Measurements from ENCODE around the gene RAB43. TPM values are rescaled to one million over a fixed set of nuclear protein-coding genes. Genes with fewer than 3 reads are reported as not detected.
"Not testable (repeated sequence)": the region's sequence is repeated elsewhere in the genome, so short reads cannot be mapped to it uniquely, and the experiment has no call there.

Gene RAB43
- polyA plus RNA-seq, 1 donor from 2014 or later, result 0.57 TPM

GRCh38 chr3:129141011-129141410 lies 19.4 kb upstream of the RAB43 start:
- H3K9ac ChIP-seq (ENCODE audit: low read length); H3K4me2 ChIP-seq (ENCODE audit: low read length); H3K27ac ChIP-seq (ENCODE audit: low read length); H3K9me3 ChIP-seq (ENCODE audit: low read length); H3K9me2 ChIP-seq (ENCODE audit: insufficient read depth, low read length); H2AFZ ChIP-seq (ENCODE audit: low read depth, low read length); H3K79me2 ChIP-seq (replicated peaks; ENCODE audit: insufficient read depth, low read length); H3F3A ChIP-seq (ENCODE audit: insufficient read depth, low read length, poor library complexity, severe bottlenecking); H4K20me1 ChIP-seq (ENCODE audit: insufficient read depth); H3K27me3 ChIP-seq (ENCODE audit: insufficient read depth, low read depth, low read length); H3K4me3 ChIP-seq (ENCODE audit: low read length); H3K36me3 ChIP-seq (ENCODE audit: insufficient read depth, low read length): not testable (repeated sequence)

GRCh38 chr3:129139911-129140310 lies 18.3 kb upstream of the RAB43 start:
- no peaks in the 10 kb centered on the region for H3K36me3 ChIP-seq (ENCODE audit: insufficient read depth, low read length)
- TF ChIP-seq RAD21 (conservative IDR thresholded peaks at IDR 0.05) (no peak), EZH2 (IDR thresholded peaks at IDR 0.05; ENCODE audit: borderline replicate concordance, insufficient read depth, low read length, poor library complexity, severe bottlenecking) (no peak)
- H2AFZ ChIP-seq (ENCODE audit: low read depth, low read length), result no peak overlapping the region
- no peaks in the 10 kb centered on the region for H3K79me2 ChIP-seq (replicated peaks; ENCODE audit: insufficient read depth, low read length)
- H3K9ac ChIP-seq (ENCODE audit: low read length), result no peak overlapping the region
- no peaks in the 10 kb centered on the region for H3F3A ChIP-seq (ENCODE audit: insufficient read depth, low read length, poor library complexity, severe bottlenecking)
- no peak overlapping the region for H3K4me2 ChIP-seq (ENCODE audit: low read length)
- no peak overlapping the region for H3K27ac ChIP-seq (ENCODE audit: low read length)
- H3K9me2 ChIP-seq (ENCODE audit: insufficient read depth, low read length), result no peaks in the 10 kb centered on the region
- no peaks in the 10 kb centered on the region for H3K27me3 ChIP-seq (ENCODE audit: insufficient read depth, low read depth, low read length)
- H3K9me3 ChIP-seq (ENCODE audit: low read length), result no peaks in the 10 kb centered on the region
- no peaks in the 10 kb centered on the region for H4K20me1 ChIP-seq (ENCODE audit: insufficient read depth)
- H3K4me3 ChIP-seq (ENCODE audit: low read length), result no peak overlapping the region

GRCh38 chr3:129136275-129136674 lies 14.7 kb upstream of the RAB43 start:
- H3K27ac ChIP-seq (ENCODE audit: low read length); H2AFZ ChIP-seq (ENCODE audit: low read depth, low read length); H4K20me1 ChIP-seq (ENCODE audit: insufficient read depth); H3K36me3 ChIP-seq (ENCODE audit: insufficient read depth, low read length); H3K79me2 ChIP-seq (replicated peaks; ENCODE audit: insufficient read depth, low read length); H3K27me3 ChIP-seq (ENCODE audit: insufficient read depth, low read depth, low read length); H3K9me2 ChIP-seq (ENCODE audit: insufficient read depth, low read length); H3K9me3 ChIP-seq (ENCODE audit: low read length); H3F3A ChIP-seq (ENCODE audit: insufficient read depth, low read length, poor library complexity, severe bottlenecking); H3K4me3 ChIP-seq (ENCODE audit: low read length); H3K9ac ChIP-seq (ENCODE audit: low read length); H3K4me2 ChIP-seq (ENCODE audit: low read length): not testable (repeated sequence)

GRCh38 chr3:129132097-129132866 lies 10.7 kb upstream of the RAB43 start:
- Histone ChIP-seq H3K4me2 (ENCODE audit: low read length) (no peak overlapping the region), H3K36me3 (ENCODE audit: insufficient read depth, low read length) (peaks cover 7% of the 10 kb centered on the region), H3K9ac (ENCODE audit: low read length) (no peak overlapping the region), H3K27ac (ENCODE audit: low read length) (no peak overlapping the region), H2AFZ (ENCODE audit: low read depth, low read length) (no peak overlapping the region), H3K9me3 (ENCODE audit: low read length) (no peaks in the 10 kb centered on the region), H3F3A (ENCODE audit: insufficient read depth, low read length, poor library complexity, severe bottlenecking) (no peaks in the 10 kb centered on the region), H3K79me2 (replicated peaks; ENCODE audit: insufficient read depth, low read length) (no peaks in the 10 kb centered on the region), H3K9me2 (ENCODE audit: insufficient read depth, low read length) (no peaks in the 10 kb centered on the region), H4K20me1 (ENCODE audit: insufficient read depth) (no peaks in the 10 kb centered on the region), H3K27me3 (ENCODE audit: insufficient read depth, low read depth, low read length) (no peaks in the 10 kb centered on the region), H3K4me3 (ENCODE audit: low read length) (no peak overlapping the region)
- TF ChIP-seq EP300 (conservative IDR thresholded peaks at IDR 0.05; ENCODE audit: poor library complexity, severe bottlenecking), result no peak
- TF ChIP-seq EZH2 (IDR thresholded peaks at IDR 0.05; ENCODE audit: borderline replicate concordance, insufficient read depth, low read length, poor library complexity, severe bottlenecking), result no peak
- no peak for TF ChIP-seq SMC3 (conservative IDR thresholded peaks at IDR 0.05; ENCODE audit: poor library complexity)
- TF ChIP-seq TAF1 (IDR thresholded peaks at IDR 0.05; ENCODE audit: low read depth), result no peak
- no peak for TF ChIP-seq REST (IDR thresholded peaks at IDR 0.05; ENCODE audit: borderline replicate concordance)
- no peak for TF ChIP-seq MXI1 (conservative IDR thresholded peaks at IDR 0.05; ENCODE audit: poor library complexity, severe bottlenecking)
- TF ChIP-seq RAD21 (conservative IDR thresholded peaks at IDR 0.05), result no peak
- no peak for TF ChIP-seq CTCF (IDR thresholded peaks at IDR 0.05; ENCODE audit: poor library complexity, severe bottlenecking)
- TF ChIP-seq POLR2AphosphoS5 (IDR thresholded peaks at IDR 0.05), result no peak
